Glutamatergic neuron (in vitro differentiated cells): ENCODE results near the gene SSRP1. TPM values are rescaled to one million over a fixed set of nuclear protein-coding genes. Genes with fewer than 3 reads are reported as not detected.
A peak's percentile ranks its signal among the peaks of the same experiment; 100 is the strongest.

Experiments
- DNase-seq: peaks from one replicate; pipeline ENCODE4 v3.0.0; 2022
- H3K27ac Mint-ChIP-seq: one replicate; pipeline ENCODE4 v1.8.0; 2020; ENCODE audit warnings: mild to moderate bottlenecking, mixed read lengths, inconsistent platforms; ENCODE audit not compliant: unreplicated experiment
- H3K27me3 Mint-ChIP-seq: one replicate; pipeline ENCODE4 v1.8.0; 2020; ENCODE audit warnings: mild to moderate bottlenecking, moderate library complexity, mixed read lengths, inconsistent platforms; ENCODE audit not compliant: unreplicated experiment
- H3K36me3 Mint-ChIP-seq: one replicate; pipeline ENCODE4 v1.8.0; 2020; ENCODE audit warnings: mild to moderate bottlenecking, mixed read lengths, inconsistent platforms; ENCODE audit not compliant: unreplicated experiment
- H3K4me1 Mint-ChIP-seq: one replicate; pipeline ENCODE4 v1.8.0; 2020; ENCODE audit warnings: mild to moderate bottlenecking, low read depth, mixed read lengths, inconsistent platforms; ENCODE audit not compliant: unreplicated experiment
- H3K4me3 Mint-ChIP-seq: one replicate; pipeline ENCODE4 v1.8.0; 2020; ENCODE audit warnings: mild to moderate bottlenecking, mixed read lengths, inconsistent platforms; ENCODE audit not compliant: unreplicated experiment
- H3K9me3 Mint-ChIP-seq: one replicate; pipeline ENCODE4 v1.8.0; 2020; ENCODE audit warnings: mild to moderate bottlenecking, moderate library complexity, mixed read lengths, inconsistent platforms; ENCODE audit not compliant: unreplicated experiment
- total RNA-seq: library from RNA; stranded (reverse); fragmentation: NEBNext Ultra II Directional; extraction: Animal tissue kit (Norgen Biotek cat#: 25700); gene quantifications from one replicate; pipeline ENCODE4 v1.2.1, GENCODE V29; 2021; ENCODE audit not compliant: unreplicated experiment
- TF ChIP-seq, protein P1 (sequence below): fragments of 200-600 bp; sonication (generic); IDR thresholded peaks from one replicate; pipeline ENCODE4 v1.5.0; 2021; ENCODE audit not compliant: partially characterized antibody, unreplicated experiment

SSRP1 gene
- total RNA-seq, 1 donor from 2014 or later: 91.4 TPM

DNA sequence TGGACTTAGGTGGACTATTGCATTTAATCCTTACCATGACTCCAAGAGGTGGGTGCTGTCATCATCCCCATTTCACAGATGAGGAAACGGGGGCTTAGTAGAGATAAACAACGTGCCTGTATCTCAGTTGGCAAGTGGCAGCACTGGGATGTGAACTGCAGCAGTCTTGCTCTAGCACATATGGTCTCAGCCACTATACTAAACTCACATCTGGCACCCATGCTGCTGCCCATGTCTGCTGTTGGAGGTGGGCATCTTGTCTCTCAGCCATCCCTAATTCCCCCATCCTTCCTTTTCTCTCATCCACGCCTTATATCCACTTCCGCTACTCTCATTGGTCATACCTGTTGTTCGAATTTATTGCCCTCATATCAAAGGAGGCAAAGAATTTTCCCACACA is 41.4 kb upstream of the SSRP1 start:
- peaks cover 20% of the 10 kb centered on the region for H3K9me3 Mint-ChIP-seq
- H3K27me3 Mint-ChIP-seq: peaks cover 29% of the 10 kb centered on the region
- no peak for DNase-seq
- H3K27ac Mint-ChIP-seq: no peak overlapping the region
- H3K4me3 Mint-ChIP-seq: no peak overlapping the region
- peaks cover 2% of the 10 kb centered on the region for H3K4me1 Mint-ChIP-seq
- TF ChIP-seq, protein P1, sequence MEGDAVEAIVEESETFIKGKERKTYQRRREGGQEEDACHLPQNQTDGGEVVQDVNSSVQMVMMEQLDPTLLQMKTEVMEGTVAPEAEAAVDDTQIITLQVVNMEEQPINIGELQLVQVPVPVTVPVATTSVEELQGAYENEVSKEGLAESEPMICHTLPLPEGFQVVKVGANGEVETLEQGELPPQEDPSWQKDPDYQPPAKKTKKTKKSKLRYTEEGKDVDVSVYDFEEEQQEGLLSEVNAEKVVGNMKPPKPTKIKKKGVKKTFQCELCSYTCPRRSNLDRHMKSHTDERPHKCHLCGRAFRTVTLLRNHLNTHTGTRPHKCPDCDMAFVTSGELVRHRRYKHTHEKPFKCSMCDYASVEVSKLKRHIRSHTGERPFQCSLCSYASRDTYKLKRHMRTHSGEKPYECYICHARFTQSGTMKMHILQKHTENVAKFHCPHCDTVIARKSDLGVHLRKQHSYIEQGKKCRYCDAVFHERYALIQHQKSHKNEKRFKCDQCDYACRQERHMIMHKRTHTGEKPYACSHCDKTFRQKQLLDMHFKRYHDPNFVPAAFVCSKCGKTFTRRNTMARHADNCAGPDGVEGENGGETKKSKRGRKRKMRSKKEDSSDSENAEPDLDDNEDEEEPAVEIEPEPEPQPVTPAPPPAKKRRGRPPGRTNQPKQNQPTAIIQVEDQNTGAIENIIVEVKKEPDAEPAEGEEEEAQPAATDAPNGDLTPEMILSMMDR: no peak
- no peaks in the 10 kb centered on the region for H3K36me3 Mint-ChIP-seq

DNA sequence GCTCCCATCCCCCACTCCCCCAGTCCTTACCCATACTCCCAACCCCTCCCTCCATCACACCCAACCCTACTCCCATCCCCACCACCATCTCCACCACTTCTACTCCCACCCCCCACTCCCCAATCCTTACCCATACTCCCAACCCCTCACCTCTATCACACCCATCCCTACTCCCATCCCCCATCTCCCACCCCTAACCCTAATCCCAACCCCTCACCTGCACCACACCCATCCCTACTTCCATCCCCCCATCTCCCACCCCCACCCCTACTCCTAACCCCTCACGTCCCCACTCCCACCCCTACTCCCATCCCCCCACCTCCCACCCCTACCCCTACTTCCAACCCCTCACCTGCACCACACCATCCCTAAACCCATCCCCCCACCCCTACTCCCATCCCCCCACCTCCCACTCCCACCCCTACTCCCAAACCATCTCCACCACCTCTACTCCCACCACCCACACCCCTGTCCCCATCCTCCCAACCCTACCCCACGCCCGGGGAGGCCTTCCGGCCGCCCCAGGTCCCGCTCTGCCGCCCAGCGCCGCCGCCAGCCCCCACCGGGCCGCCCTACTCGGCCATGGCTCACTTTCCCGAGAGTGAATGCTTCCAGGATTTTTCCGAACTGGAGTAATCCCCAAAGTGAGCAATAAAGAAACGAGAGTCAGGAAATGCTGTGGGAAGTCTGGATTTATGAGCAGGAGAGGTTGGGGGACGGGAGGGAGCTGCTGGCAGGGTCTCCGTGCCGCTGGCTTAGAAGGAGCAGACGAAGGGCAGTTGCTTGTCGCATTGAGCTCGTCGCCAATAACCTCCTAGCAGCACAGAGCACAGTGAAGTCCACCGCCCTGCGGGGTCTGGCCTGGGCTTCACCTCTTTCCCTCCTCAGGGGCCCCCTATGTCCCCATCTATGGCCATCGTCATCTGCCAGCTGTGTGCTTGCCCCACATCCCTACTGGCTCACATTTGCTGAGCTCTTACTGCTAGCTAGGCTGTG is 40.7 kb upstream of the SSRP1 start:
- H3K4me1 Mint-ChIP-seq: peaks cover 6% of the 10 kb centered on the region
- no peak overlapping the region for H3K27ac Mint-ChIP-seq
- no peak for DNase-seq
- no peaks in the 10 kb centered on the region for H3K36me3 Mint-ChIP-seq
- H3K27me3 Mint-ChIP-seq: peaks cover 27% of the 10 kb centered on the region
- no peak overlapping the region for H3K4me3 Mint-ChIP-seq
- H3K9me3 Mint-ChIP-seq: peaks cover 23% of the 10 kb centered on the region
- TF ChIP-seq, protein P1: no peak

DNA sequence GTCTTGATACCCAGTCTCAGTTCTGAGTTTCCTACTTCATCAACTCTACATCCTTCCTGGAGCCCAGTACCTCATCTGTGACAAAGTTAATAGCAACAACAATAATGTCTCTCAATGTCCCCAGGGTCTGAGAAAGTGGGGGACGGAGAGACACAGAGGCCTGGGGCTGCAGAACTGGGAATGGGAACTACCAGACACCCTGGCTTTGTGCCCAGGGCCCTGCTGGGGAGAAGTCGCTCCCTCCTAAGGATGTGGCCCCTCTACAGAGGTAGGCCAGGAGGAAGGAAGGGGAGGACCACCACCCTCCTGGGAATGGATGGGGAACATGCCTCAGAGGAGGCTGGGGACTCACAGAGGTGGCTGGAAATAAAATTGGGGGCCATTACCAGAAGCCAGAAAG is 39.8 kb upstream of the SSRP1 start:
- Mint-ChIP-seq H3K27me3 (peaks cover 26% of the 10 kb centered on the region), H3K9me3 (peaks cover 23% of the 10 kb centered on the region), H3K4me3 (no peak overlapping the region), H3K4me1 (peaks cover 6% of the 10 kb centered on the region), H3K27ac (no peak overlapping the region), H3K36me3 (no peaks in the 10 kb centered on the region)
- TF ChIP-seq, protein P1: no peak
- DNase-seq: no peak

DNA sequence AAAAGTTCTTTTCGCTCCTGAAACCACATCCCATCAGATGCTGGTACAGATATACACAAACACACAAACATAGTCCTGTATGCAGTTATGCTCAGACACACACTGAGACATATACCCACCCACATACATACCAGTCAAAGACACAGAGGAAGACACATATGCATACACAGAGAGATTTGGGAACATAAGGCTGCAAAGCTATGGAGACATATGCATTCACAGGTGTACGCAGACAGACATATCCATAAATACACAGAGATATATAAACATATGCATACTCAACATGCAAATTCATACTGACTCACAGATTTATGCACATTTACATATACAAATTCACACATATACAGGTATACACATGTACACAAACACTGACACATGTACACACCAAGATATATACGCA is 39.3 kb upstream of the SSRP1 start:
- H3K4me3 Mint-ChIP-seq: no peak overlapping the region
- no peak overlapping the region for H3K27ac Mint-ChIP-seq
- TF ChIP-seq, protein P1: no peak
- peaks cover 6% of the 10 kb centered on the region for H3K4me1 Mint-ChIP-seq
- peaks cover 27% of the 10 kb centered on the region for H3K27me3 Mint-ChIP-seq
- H3K9me3 Mint-ChIP-seq: peaks cover 23% of the 10 kb centered on the region
- no peak for DNase-seq
- H3K36me3 Mint-ChIP-seq: no peaks in the 10 kb centered on the region

DNA sequence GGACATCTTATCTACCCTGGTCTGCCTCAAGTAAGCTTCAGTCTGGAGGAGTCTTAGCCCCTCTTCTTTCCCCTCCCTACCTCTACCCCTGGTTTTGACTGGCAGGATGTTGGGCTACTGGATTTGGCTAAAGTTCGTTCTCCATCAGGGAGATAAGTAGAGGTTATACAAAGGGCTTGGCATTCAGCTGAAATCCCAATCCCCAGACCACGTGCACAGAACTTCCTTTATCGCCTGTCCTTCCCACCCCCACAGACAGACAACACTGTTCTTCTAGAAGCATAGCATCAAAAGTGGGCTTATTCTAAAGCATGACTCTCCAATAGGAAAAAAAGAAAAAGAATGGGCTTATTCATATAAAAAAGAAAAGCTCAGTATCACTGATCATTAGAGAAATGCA is 37.5 kb upstream of the SSRP1 start:
- H3K9me3 Mint-ChIP-seq: peaks cover 23% of the 10 kb centered on the region
- H3K27ac Mint-ChIP-seq: peak overlapping the region; percentile 11
- H3K27me3 Mint-ChIP-seq: peaks cover 20% of the 10 kb centered on the region
- H3K36me3 Mint-ChIP-seq: no peaks in the 10 kb centered on the region
- no peak for DNase-seq
- H3K4me3 Mint-ChIP-seq: no peak overlapping the region
- TF ChIP-seq, protein P1: no peak
- H3K4me1 Mint-ChIP-seq: peaks cover 6% of the 10 kb centered on the region
